Skeletal muscle cell (primary cell): ENCODE measurements around the gene SERTAD4.
A peak's percentile ranks its signal among the peaks of the same experiment; 100 is the strongest.
"Not testable (repeated sequence)": the region's sequence is repeated elsewhere in the genome, so short reads cannot be mapped to it uniquely, and the experiment has no call there.

Experiments
- DNase-seq: peaks from one replicate; pipeline ENCODE4 v3.0.0-alpha.2; 2010; ENCODE audit warnings: low read depth
- H3K4me3 ChIP-seq: 2 replicates; pipeline ENCODE4 v1.5.1; 2011; ENCODE audit warnings: low read depth, mild to moderate bottlenecking, control low read depth, low read length, moderate library complexity

SERTAD4 gene

DNA sequence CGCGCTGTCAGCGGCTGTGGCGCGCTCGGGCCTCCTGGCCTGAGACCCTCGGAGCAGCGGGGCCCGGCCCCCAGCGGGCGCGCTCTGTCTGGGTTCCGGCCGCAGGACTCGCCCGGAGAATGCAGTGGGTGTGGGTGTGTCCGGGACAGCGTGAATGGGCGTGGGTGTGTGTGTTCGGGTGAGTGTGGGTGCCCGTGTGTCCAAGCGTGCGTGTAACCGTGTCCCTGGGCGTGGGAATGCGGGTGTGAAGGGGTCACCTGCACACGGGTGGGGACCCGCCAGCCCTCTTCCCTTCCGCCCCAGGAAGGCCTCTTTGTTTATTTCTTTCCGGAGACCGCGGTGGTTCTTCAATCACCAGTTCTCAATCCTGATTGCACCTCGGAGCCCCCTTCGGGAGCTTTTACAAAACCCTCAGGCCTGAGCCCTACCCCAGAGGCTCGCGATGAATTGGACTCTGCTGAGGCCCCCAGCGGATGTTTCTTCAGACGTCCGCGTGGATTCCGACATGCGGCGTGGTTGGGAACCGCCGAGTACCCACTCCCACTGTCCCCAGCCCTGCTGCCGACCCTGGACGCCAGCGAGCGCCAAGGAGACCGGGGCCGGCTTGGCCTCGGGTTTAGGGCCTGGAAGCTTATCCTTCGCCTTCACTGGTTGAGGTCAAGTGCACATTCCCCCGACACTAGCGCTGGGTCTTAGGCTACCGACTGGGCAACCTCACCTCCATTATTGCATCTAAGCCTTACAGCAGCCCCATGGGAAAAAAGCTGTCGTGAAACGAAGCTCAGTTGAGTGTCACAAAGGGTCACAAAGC is 19.3 kb downstream of the SERTAD4 start:
- peak overlapping the region; percentile 39 for H3K4me3 ChIP-seq
- no peak for DNase-seq

DNA sequence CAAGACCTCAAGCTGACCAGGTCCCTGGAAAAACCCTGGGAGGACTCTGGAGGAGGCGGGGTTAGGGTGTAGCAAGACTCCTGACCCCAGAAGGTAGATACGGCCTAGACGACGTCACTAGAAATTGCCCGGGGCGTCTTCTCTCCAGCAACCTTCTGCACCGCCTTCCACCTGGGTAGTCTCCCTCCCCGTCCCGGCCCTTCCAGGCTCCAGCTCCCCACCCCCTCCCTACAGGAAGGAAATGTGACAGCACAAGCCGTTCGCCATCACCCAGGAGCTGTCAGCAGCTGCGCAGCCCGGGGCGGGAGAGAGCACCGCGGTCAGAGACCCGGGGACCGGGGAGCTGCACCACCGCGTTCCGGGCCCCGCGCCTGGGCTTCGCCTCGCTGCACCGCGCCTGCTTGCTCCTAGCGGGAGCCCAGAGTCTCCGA is 20.0 kb downstream of the SERTAD4 start:
- DNase-seq, result no peak
- no peak overlapping the region for H3K4me3 ChIP-seq

DNA sequence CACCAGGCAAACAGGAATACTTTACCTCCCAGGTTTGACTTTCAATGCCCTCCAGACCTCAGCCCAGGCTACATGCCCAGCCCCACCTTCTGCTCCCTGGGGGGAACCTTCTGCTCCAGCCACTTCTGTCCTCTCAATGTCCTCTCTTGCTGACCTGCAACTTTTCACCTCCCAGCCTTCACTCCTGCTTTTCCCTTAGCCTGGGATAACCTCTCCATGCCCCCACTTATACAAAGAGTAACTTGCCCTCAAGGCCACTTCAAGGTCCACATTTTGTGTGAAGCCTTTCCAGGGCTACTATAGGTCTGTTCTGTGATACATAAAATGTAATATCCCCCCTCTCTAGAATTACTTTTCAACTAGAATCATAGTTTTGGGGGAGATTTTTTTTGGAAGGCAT is 21.7 kb downstream of the SERTAD4 start:
- H3K4me3 ChIP-seq, result no peak overlapping the region
- no peak for DNase-seq

DNA sequence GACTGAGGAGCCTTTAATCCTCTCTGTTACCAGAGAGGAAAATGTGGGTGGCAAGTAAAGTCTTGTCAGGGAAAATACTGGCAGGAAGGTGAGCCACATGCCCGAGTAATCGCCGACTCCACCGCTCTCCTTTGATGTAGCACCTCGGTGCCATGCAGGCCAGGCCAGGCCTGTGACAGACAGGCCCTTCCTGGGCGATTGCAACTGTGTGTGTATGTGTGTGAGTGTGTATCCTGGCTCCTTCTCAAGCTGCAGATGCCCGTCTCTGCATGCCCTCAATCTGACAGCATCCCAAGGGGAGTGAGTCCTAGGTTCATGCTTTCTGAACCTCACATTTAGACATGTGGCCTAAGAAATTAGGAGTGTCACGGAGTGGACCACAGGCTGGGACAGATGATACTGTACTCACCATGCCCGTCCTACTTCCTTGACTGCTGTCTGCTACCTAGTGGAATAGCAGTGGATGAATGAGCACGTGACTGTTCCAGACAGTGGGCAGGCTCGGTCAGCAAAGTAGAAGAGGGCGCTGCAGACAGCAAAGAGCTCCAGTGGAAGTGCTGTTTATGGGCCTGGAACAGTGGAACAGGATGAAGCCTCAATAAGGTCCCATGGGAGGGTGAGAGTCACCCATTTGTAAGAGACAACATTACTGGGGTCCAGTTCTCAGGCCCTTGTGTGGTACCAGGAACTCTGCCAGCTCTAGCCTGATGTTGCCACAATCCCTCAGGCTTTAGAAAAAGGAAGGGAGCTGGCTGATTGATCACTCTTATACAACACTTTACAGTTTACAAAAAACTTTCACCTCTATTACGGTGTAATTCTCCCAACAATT is 25.3 kb downstream of the SERTAD4 start:
- DNase-seq, result no peak
- H3K4me3 ChIP-seq, result no peak overlapping the region

DNA sequence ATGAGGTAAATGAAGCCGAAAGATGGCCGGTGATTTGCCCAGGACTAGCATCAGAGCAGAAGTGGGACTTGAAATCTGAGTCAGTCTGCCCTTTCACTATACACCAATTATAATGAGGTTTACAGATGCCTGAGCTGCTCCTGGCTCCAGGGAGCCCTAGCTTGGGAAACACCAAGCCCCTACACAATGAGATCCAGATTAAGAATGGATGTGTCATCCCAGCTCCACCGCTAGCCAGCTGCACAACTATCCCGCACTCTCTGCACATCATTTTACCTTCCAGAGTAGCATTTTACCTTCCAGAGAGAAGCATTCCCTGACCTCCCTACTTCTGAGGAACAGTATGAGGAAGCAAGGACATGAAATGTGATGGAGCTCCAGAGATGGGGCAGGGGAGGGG is 27.0 kb downstream of the SERTAD4 start:
- no peak for DNase-seq
- no peak overlapping the region for H3K4me3 ChIP-seq

DNA sequence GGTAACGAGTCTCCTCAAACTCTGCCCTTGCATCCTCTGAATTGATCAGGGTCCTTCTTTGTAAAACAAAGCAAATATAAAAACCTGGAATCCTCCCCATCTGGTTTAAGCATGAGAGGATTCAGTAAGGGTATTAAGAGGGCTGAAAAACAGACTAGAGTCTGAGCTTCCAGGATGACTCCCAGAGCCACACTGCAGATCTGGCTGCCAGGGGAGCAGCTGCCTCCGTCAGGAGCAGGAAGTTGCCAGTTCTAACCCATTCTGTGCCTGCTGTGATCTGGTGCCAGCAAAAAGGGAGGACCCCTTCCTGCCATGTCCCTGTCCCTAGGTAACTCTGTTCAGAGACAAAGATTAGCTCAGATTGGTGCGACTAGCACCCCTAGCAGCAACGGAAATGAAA is 27.5 kb downstream of the SERTAD4 start:
- H3K4me3 ChIP-seq, result no peak overlapping the region
- DNase-seq, result no peak

DNA sequence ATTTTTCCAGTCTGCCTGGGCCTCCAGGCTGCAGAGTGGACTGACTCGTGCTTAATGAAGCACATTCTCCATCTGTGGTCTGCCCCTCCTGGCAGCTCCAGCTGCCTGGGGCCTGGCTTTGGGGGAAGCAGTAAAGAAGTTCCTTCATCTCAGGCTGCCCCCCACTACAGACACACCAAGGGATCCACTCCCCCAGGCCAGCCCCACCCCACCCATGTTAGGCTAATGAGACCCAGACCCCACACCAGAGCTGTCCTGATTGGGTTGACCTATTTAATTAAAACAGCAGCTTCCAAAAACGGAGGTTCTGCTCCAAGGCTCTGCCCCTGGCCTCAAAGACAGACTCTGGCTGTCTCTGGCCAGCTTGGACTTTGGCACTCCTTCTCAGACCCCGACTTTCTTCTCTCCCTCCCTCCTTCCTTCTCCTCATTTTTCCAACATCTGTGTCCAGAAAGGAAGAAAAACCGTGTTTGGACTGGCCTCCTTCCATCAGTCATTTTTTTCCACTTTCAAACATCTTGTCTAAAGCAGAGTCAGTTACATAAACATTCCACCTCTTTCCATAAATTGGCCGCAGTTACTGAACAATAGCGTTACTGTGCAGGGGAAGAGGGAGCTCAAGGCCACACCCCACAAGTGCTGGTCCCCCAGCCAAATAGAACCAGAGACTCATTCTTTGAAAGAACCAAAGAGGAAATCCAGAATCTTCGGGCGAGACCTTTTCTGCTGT is 29.7 kb downstream of the SERTAD4 start:
- DNase-seq, result no peak

DNA sequence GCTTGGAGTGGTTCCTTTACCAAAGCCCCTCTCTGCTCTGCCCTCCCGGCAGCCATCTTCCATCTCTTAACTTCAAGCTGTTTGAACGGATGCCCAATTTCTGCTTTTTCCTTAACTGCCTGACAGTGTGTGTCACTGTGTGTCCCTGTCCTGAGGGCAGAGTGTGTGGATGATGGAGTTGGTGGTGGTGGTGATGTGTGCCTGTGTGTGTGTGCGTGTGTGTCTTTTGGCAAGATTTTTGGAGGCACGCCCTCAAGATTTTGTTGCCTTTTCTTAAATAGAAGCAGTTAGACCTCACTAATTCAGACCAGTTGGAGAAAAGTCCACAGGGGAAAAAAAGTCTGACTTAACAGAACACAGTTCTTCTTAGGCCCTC is 30.3 kb downstream of the SERTAD4 start:
- no peak for DNase-seq
- H3K4me3 ChIP-seq, result no peak overlapping the region

More for the DNA sequence above, 29.7 kb downstream of the SERTAD4 start:
- no peak overlapping the region for H3K4me3 ChIP-seq

DNA sequence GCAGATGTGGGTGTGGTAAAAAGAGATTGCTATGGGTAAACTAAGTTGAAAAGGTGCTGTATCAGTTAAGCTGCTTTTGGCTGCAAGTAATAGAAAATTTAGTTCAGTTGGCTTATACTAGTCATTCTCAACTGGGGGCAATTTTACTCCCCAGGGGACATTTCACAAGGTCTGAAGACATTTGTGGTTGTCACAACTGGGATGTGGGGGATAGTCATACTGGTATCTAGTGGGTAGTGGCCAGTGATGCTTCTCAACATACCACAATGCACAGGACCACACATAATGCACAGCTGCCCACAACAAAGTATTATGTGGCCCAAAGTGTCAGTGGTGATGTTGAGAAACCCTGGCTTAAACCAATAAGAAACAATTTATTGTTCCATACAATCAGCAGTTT is 31.4 kb downstream of the SERTAD4 start:
- H3K4me3 ChIP-seq, result no peak overlapping the region
- DNase-seq, result no peak

DNA sequence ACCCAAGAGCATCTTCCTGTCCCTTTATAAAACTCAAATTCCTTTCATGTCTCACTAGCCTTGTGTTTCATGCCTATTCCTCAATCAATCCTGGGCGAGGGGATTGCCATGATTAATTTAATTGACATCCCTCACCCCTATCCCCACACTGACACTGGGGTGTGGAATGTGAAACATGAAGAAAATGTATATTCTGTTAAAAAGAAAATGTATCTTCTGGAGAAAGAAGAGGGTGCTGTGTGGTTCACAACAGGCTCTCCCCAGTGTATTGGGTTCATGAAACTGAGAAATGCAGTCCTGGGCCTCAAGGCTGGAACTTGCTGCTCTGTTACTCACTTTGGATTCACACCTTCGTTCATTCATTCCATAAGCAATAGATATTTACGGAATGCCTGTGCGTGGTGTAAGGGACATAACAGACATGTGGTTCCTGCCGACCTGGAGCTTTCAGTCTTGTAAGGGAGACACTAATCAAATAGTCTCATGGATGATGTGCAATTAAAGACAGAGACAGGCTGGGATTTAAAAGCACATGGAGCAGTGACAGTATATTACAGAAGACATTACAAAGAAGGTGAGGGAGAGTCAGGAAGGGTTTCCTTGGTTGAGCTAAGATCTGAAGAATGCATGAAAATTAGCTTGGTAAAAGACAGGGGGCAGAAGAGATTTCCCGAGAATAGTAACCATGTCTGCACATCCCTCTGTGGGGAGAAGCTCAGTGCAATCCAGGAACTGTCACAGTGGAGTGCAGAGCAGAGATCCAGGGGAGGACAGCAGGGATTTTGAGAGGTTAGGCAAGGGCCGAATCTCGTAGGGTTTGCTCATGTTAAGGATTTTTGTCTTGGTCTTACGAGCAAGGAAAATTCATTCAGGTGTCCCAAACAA is 32.1 kb downstream of the SERTAD4 start:
- no peak overlapping the region for H3K4me3 ChIP-seq
- DNase-seq, result no peak

DNA sequence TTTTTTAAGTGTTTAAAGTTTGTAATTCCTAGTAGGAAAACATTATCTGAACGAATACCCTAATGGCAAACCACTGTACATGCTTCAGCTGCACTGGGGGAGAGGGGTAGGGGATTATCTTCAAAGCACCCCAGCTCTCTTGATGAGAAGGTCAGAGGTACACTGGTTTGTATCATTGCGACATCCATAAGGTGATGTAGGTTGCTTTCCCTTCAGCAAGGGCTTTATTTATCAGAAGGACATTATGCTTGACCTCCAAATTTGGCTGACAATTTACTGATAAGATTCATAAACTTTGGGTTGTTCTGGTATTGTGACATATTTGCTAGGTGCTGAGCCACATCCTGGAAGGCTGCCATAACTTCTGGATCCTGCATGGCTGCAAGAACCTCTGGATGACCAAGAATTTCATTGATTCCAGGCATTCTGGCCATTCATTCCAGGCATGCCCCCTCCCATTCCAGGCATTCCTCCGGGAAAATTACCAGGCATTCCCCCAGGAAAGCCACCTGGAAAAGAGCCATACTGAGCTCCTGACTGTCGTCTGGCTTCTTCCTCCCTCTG is 32.9 kb downstream of the SERTAD4 start:
- DNase-seq, H3K4me3 ChIP-seq: not testable (repeated sequence)

DNA sequence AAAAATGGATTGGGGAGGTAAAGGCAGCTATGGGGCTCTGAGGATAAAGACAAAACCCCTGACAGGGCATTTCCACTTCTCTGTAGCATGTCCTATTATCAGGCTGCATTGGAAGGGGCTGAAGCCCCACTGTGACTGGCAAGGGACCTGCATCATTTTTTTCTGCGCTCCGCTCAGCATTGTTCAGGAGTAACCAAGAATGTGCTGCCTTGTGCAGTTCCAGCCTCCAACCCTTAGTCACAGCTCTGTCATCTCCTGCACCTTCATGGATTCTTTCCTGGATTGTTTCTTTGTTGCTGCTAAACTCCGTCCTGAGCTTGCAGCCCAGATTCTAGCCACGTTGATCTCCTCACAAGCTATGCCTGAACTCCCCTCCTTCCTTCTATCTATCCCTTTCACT is 37.4 kb downstream of the SERTAD4 start:
- no peak overlapping the region for H3K4me3 ChIP-seq

DNA sequence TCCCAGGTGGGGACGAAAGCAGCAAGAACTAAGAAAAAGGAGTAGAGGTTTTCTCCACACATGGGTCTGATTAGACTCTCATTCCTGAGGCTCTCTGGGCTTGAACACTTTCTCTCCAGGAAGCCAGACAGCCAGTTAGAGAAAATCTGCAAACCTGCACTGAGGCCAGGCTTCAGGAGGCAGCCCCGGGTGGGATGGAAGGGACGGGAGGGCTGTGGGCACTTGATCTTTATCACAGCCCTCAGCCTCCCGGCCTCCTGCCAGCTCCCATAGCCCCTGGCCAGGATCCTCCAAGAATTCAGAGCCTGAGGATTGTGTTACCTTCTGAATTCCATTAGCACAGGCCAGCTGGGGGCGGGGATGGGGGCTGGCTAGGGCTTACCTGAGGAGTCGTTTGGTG is 40.1 kb downstream of the SERTAD4 start:
- no peak overlapping the region for H3K4me3 ChIP-seq
- no peak for DNase-seq

More for the DNA sequence above, 37.4 kb downstream of the SERTAD4 start:
- DNase-seq, result no peak

DNA sequence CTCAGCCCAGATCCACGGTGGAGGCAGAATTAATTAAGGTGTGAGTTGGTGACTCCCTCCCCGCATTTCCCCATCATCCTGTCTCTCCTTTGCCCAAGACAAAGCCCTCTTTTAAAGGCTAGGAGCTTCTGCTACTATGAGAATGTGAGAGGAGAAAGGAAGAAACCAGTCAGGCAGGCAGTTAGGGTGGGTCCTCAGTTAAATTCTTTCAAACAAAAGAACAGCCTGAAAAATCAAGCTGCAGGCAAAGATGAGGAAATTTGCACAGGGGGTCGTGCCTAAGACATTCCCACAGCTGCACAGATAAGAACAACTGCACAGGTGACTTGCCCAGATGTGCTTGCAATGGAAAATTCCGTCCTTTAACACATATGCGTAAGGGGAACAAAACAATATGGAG is 47.6 kb downstream of the SERTAD4 start:
- DNase-seq, result no peak
- no peak overlapping the region for H3K4me3 ChIP-seq

DNA sequence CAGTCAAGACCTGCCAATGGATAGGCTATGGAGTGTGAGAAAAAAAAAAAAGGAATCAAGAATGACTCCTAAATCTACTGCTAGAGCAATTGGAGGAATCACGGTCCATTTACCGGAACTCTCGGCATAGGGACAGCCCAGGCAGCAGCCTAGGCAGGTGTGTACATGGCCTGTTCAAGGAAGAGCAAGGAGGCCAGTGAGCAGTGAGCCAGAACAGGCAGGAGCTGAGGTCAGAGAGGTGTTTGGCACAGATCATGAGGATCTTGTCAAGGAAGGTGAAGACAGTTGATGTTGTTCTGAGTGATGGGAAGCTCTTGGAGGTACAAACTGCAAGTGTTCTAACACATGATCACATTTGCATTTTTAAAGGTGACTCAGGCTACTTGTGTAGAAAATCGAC is 55.5 kb downstream of the SERTAD4 start:
- no peak for DNase-seq
- no peak overlapping the region for H3K4me3 ChIP-seq

DNA sequence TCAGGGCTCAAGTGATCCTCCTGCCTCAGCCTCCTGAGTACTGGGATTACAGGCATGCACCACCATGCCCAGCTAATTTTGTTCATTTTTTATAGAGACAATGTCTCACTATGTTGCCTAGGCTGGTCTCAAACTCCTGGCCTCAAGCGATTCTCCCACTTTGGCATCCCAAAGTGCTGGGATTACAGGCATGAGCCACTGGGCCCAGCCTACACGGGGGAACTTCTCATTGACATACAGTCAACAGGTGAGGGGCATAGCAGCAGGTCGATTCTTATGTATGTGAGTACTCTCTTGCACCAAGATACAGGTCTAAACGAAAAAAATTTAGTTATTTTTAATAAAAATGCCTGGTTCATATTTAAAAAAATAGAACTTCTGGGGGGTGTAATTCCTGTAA is 56.7 kb downstream of the SERTAD4 start:
- DNase-seq, result no peak
- H3K4me3 ChIP-seq, result no peak overlapping the region

DNA sequence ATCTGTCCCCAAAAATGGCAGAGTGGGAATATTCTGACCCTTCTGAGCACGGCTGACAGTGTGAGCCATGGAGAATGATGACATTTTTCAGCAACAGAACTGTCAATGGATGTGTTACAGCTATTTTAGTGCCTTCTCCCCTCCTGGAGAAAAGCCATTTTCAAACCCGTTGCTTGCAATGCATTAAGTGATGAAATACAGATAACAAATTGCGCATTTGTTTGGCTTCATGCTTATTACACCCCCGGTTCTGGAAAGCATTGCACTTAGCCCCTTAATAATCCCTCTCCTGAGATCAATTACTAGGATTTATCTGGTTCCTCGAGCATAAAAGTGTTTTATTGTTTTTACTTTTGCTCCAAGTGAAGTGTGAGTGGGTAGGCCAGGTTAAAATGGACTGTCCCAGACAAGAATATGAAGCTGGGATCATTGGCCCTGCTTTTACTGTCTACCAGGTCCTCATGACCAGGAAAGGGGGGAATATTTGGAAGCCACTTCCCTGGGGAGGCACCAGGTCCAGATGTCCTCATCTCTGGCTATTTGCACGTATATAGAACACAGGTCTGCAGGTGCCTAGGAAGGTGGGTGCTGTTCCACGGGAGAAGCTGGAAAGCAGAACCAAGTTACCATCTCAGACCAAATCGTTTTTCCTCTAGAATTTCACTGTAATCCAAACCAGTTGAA is 58.6 kb downstream of the SERTAD4 start:
- no peak overlapping the region for H3K4me3 ChIP-seq
- no peak for DNase-seq

DNA sequence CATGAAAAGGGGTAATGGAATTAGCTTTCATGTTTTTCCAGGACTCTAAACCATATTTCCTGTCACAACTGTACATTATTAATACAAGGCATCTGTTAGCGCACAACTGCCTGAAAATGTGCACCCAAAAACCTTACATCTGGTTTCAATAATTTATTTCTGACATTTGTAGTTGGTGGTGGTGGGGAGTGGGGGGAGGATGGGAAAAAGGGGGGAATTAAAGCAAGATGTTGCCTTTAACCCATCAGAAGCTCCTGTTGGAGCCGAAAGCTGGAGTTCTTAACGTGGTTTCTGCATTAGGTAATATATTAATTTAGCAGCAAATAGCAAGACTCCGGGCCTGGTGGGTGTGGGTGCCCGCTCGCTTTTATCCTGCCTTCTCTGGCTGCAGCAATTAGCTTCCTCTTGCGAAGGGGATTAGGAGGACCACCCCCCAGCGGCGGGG is 59.2 kb downstream of the SERTAD4 start:
- DNase-seq, result no peak
- H3K4me3 ChIP-seq, result no peak overlapping the region
